ENCODE results near the gene CDK6. TPM values are rescaled to one million over a fixed set of nuclear protein-coding genes. Genes with fewer than 3 reads are reported as not detected.

Gene CDK6
- polyA plus RNA-seq, 2 of the 4 experiments (the other 2 are of a cell fraction), result 13.6 to 25.9 TPM

DNA sequence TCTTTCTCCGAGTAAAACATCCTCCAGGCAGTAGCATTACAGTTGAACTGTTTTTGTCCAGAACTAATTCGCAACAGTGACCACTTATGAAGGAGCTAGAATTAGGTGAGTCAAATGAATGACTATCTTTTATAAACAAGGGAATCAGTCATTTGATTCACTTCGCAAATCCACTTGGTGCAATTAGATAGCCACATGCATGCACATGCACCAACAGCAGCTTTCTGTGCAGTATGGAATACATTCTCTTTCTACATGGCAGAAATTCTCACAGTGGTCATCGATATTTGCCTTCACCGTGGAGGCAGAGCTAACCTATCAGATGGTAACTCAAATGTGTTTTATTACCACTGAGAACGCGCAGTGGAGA is 118.8 kb downstream of the CDK6 start:
- Histone ChIP-seq H3K4me2 (peak overlapping the region; percentile 72), H3K9me3 (no peaks in the 10 kb centered on the region), H3K4me1 (peaks cover 35% of the 10 kb centered on the region), H3K4me3 (peak overlapping the region; percentile 34), H3K27ac (peak overlapping the region; percentile 75 to 81)
- DNase-seq (ENCODE audit: low read depth in 1 of 2, low spot score in 1 of 2) (no peak), FAIRE-seq (peak; percentile 36), ATAC-seq (peak; percentile 36 to 52; a peak in 5 of 6 replicates)
- ChIA-PET CTCF (interaction anchor here (1.0 to 1.2 kb wide), 3 partner anchors 12 to 115 kb away, joined by 3 to 5 read pairs (median 4); no protein-coding TSS in a partner anchor), POLR2A (no interaction called here)
- TF ChIP-seq NFE2L2 (conservative IDR thresholded peaks at IDR 0.05; ENCODE audit: low read length), result no peak
- TF ChIP-seq ESRRA (IDR thresholded peaks at IDR 0.05; ENCODE audit: borderline replicate concordance, low read length), result no peak
- no peak for TF ChIP-seq HOXB13 (CRISPR knock-in tag; IDR thresholded peaks at IDR 0.05; ENCODE audit: low read depth)
- no peak for TF ChIP-seq KDM1A (IDR thresholded peaks at IDR 0.05; ENCODE audit: low read depth)
- TF ChIP-seq, protein P1, sequence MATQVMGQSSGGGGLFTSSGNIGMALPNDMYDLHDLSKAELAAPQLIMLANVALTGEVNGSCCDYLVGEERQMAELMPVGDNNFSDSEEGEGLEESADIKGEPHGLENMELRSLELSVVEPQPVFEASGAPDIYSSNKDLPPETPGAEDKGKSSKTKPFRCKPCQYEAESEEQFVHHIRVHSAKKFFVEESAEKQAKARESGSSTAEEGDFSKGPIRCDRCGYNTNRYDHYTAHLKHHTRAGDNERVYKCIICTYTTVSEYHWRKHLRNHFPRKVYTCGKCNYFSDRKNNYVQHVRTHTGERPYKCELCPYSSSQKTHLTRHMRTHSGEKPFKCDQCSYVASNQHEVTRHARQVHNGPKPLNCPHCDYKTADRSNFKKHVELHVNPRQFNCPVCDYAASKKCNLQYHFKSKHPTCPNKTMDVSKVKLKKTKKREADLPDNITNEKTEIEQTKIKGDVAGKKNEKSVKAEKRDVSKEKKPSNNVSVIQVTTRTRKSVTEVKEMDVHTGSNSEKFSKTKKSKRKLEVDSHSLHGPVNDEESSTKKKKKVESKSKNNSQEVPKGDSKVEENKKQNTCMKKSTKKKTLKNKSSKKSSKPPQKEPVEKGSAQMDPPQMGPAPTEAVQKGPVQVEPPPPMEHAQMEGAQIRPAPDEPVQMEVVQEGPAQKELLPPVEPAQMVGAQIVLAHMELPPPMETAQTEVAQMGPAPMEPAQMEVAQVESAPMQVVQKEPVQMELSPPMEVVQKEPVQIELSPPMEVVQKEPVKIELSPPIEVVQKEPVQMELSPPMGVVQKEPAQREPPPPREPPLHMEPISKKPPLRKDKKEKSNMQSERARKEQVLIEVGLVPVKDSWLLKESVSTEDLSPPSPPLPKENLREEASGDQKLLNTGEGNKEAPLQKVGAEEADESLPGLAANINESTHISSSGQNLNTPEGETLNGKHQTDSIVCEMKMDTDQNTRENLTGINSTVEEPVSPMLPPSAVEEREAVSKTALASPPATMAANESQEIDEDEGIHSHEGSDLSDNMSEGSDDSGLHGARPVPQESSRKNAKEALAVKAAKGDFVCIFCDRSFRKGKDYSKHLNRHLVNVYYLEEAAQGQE (IDR thresholded peaks at IDR 0.05), result no peak
- no peak for TF ChIP-seq FOSL2 (IDR thresholded peaks at IDR 0.05)
- no peak for TF ChIP-seq FOSL2 (CRISPR knock-in tag; IDR thresholded peaks at IDR 0.05)
- TF ChIP-seq, protein P2, sequence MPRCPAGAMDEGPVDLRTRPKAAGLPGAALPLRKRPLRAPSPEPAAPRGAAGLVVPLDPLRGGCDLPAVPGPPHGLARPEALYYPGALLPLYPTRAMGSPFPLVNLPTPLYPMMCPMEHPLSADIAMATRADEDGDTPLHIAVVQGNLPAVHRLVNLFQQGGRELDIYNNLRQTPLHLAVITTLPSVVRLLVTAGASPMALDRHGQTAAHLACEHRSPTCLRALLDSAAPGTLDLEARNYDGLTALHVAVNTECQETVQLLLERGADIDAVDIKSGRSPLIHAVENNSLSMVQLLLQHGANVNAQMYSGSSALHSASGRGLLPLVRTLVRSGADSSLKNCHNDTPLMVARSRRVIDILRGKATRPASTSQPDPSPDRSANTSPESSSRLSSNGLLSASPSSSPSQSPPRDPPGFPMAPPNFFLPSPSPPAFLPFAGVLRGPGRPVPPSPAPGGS (IDR thresholded peaks at IDR 0.05), result no peak
- no peak for TF ChIP-seq CBX8 (IDR thresholded peaks at IDR 0.05)
- no peak for TF ChIP-seq SREBF2 (IDR thresholded peaks at IDR 0.05)
- TF ChIP-seq NR3C1 (IDR thresholded peaks at IDR 0.05), result no peak
- TF ChIP-seq, protein P3, sequence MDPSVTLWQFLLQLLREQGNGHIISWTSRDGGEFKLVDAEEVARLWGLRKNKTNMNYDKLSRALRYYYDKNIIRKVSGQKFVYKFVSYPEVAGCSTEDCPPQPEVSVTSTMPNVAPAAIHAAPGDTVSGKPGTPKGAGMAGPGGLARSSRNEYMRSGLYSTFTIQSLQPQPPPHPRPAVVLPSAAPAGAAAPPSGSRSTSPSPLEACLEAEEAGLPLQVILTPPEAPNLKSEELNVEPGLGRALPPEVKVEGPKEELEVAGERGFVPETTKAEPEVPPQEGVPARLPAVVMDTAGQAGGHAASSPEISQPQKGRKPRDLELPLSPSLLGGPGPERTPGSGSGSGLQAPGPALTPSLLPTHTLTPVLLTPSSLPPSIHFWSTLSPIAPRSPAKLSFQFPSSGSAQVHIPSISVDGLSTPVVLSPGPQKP (IDR thresholded peaks at IDR 0.05; ENCODE audit: low read depth, low read length), result no peak
- no peak for TF ChIP-seq FOXS1 (CRISPR knock-in tag; IDR thresholded peaks at IDR 0.05)
- TF ChIP-seq ZNF302 (CRISPR knock-in tag; IDR thresholded peaks at IDR 0.05), result no peak
- no peak for TF ChIP-seq HEYL (CRISPR knock-in tag; IDR thresholded peaks at IDR 0.05)
- TF ChIP-seq ZC3H11A (IDR thresholded peaks at IDR 0.05), result no peak
- no peak for TF ChIP-seq ZSCAN20 (CRISPR knock-in tag; IDR thresholded peaks at IDR 0.05)
- TF ChIP-seq, protein P4, sequence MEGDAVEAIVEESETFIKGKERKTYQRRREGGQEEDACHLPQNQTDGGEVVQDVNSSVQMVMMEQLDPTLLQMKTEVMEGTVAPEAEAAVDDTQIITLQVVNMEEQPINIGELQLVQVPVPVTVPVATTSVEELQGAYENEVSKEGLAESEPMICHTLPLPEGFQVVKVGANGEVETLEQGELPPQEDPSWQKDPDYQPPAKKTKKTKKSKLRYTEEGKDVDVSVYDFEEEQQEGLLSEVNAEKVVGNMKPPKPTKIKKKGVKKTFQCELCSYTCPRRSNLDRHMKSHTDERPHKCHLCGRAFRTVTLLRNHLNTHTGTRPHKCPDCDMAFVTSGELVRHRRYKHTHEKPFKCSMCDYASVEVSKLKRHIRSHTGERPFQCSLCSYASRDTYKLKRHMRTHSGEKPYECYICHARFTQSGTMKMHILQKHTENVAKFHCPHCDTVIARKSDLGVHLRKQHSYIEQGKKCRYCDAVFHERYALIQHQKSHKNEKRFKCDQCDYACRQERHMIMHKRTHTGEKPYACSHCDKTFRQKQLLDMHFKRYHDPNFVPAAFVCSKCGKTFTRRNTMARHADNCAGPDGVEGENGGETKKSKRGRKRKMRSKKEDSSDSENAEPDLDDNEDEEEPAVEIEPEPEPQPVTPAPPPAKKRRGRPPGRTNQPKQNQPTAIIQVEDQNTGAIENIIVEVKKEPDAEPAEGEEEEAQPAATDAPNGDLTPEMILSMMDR (IDR thresholded peaks at IDR 0.05), result no peak
- TF ChIP-seq MAFK (IDR thresholded peaks at IDR 0.05; ENCODE audit: partially characterized antibody), result no peak
- TF ChIP-seq RFX5 (IDR thresholded peaks at IDR 0.05), result no peak
- 41% methylated on average over 7 of the region's 7 CpGs for WGBS (ENCODE audit: missing lambda C conversion rate)

Measured in A549 (cell line).